IMR-90 (cell line): ENCODE measurements around the gene ORC1. TPM values are rescaled to one million over a fixed set of nuclear protein-coding genes. Genes with fewer than 3 reads are reported as not detected.

Experiments used
- polyA plus RNA-seq, 3 experiments: library from polyadenylated mRNA; depleted of rRNA; stranded (reverse); fragments of >200 nt; gene quantifications; 2 replicates each; pipeline ENCODE4 v1.2.3, GENCODE V29; 2012; ENCODE audit warnings: low replicate concordance in 1 of 3
- total RNA-seq: library from RNA; depleted of rRNA; stranded (reverse); fragments of >200 nt; gene quantifications from 2 replicates; pipeline ENCODE4 v1.2.3, GENCODE V29; 2012; rRNA removed

ORC1 gene
- total and polyA plus RNA-seq, 2 of the 4 experiments (the other 2 are of a cell fraction): 6.3 to 10.6 TPM

Other genes with a start within 250 kb of the ORC1 start
- 15.6 and 17.2 TPM in 2 replicates for gene CC2D1B, start 38.2 kb downstream of the ORC1 start, total RNA-seq
- gene CC2D1B, start 38.2 kb downstream of the ORC1 start, polyA plus RNA-seq (2012; rRNA removed): 16.4 and 16.9 TPM in 2 replicates
- 17.2 and 23.5 TPM in 2 replicates for gene PRPF38A, start 179 bp upstream of the ORC1 start, total RNA-seq
- gene PRPF38A, start 179 bp upstream of the ORC1 start, polyA plus RNA-seq (2012; rRNA removed): 14.9 and 19.0 TPM in 2 replicates
- gene TUT4, start 148.7 kb upstream of the ORC1 start, total RNA-seq: 10.9 and 28.6 TPM in 2 replicates
- 40.0 and 42.7 TPM in 2 replicates for gene TUT4, start 148.7 kb upstream of the ORC1 start, polyA plus RNA-seq (2012; rRNA removed)
- 3.1 and 3.4 TPM in 2 replicates for gene GPX7, start 197.9 kb upstream of the ORC1 start, total RNA-seq
- gene GPX7, start 197.9 kb upstream of the ORC1 start, polyA plus RNA-seq (2012; rRNA removed): 3.2 and 3.8 TPM in 2 replicates
- not detected in 2 replicates for gene SHISAL2A, start 228.7 kb upstream of the ORC1 start, total RNA-seq
- not detected in 2 replicates for gene SHISAL2A, start 228.7 kb upstream of the ORC1 start, polyA plus RNA-seq (2012; rRNA removed)